ENCODE results near the gene TNIK.

DNA sequence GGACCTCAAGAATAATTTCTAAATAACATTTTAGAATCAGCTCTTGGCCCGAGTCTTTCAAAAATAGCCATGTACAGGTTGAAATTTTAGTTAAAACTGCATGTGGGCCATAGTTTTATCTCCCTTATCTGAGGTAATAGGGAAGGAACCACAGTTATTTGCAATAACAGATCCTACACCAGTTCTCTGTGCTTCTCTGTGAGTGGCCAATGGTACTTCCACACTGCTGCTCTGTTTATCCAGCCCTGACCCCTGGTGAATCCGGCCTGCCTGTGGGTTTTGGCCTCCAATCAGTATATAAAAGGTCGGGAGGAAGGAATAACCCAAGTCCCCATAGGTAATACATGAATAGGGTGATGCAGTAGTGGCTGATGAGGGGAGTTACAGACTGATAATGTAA lies 48.0 kb upstream of the TNIK start:
- TF ChIP-seq POLR2AphosphoS5 (IDR thresholded peaks at IDR 0.05) (no peak), POLR2A (IDR thresholded peaks at IDR 0.05) (no peak)
- TF ChIP-seq, protein P1, sequence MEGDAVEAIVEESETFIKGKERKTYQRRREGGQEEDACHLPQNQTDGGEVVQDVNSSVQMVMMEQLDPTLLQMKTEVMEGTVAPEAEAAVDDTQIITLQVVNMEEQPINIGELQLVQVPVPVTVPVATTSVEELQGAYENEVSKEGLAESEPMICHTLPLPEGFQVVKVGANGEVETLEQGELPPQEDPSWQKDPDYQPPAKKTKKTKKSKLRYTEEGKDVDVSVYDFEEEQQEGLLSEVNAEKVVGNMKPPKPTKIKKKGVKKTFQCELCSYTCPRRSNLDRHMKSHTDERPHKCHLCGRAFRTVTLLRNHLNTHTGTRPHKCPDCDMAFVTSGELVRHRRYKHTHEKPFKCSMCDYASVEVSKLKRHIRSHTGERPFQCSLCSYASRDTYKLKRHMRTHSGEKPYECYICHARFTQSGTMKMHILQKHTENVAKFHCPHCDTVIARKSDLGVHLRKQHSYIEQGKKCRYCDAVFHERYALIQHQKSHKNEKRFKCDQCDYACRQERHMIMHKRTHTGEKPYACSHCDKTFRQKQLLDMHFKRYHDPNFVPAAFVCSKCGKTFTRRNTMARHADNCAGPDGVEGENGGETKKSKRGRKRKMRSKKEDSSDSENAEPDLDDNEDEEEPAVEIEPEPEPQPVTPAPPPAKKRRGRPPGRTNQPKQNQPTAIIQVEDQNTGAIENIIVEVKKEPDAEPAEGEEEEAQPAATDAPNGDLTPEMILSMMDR (IDR thresholded peaks at IDR 0.05): no peak

All from stomach (tissue), 4 donors.